Measurements from ENCODE around the gene SPATA32.
"Not testable (repeated sequence)": the region's sequence is repeated elsewhere in the genome, so short reads cannot be mapped to it uniquely, and the experiment has no call there.

The SPATA32 gene

GRCh38 chr17:45256114-45256966 is 5.6 kb downstream of the SPATA32 start:
- DNase-seq (peak; percentile 67), ATAC-seq (ENCODE audit: insufficient read depth, low read depth) (peak; percentile 68)
- no peaks in the 10 kb centered on the region for H3K9me3 ChIP-seq (ENCODE audit: insufficient read depth, low read length, severe bottlenecking)
- H3K79me2 ChIP-seq (ENCODE audit: insufficient read depth, low read length), result no peaks in the 10 kb centered on the region
- no peaks in the 10 kb centered on the region for H3K36me3 ChIP-seq (ENCODE audit: insufficient read depth, low read length)
- TF ChIP-seq EZH2 (IDR thresholded peaks at IDR 0.05; ENCODE audit: borderline replicate concordance, low read depth, low read length, severe bottlenecking), result no peak
- peak; percentile 43 for TF ChIP-seq CTCF (IDR thresholded peaks at IDR 0.05; ENCODE audit: borderline replicate concordance, extremely low read depth, low read length, poor library complexity, severe bottlenecking)
- H3K4me2 ChIP-seq (ENCODE audit: insufficient read depth, low read length), result peak overlapping the region; percentile 33; the same call in 1 of the 2 replicates
- peaks cover 17% of the 10 kb centered on the region for H3K4me1 ChIP-seq (ENCODE audit: insufficient read depth, low read length)
- peak overlapping the region; percentile 60 for H3K27ac ChIP-seq (ENCODE audit: low read length)
- H4K20me1 ChIP-seq (ENCODE audit: insufficient read depth, low read length), result no peaks in the 10 kb centered on the region
- H3K27me3 ChIP-seq (ENCODE audit: insufficient read depth, low read length, poor library complexity), result no peaks in the 10 kb centered on the region
- 0 out of 2 replicates have a peak overlapping the region, but pooled peaks have one; percentile 11 for H3K9ac ChIP-seq (ENCODE audit: low read depth, low read length)
- no peak overlapping the region for H3K4me3 ChIP-seq (ENCODE audit: low read depth in 1 of 2, low read length in 2 of 2)
- H2AFZ ChIP-seq (ENCODE audit: low read depth, low read length), result no peak overlapping the region

GRCh38 chr17:45255358-45255757 is 6.5 kb downstream of the SPATA32 start:
- DNase-seq (no peak), ATAC-seq (ENCODE audit: insufficient read depth, low read depth) (no peak)
- Histone ChIP-seq H3K4me2 (ENCODE audit: insufficient read depth, low read length) (no peak overlapping the region), H3K79me2 (ENCODE audit: insufficient read depth, low read length) (no peaks in the 10 kb centered on the region), H3K27ac (ENCODE audit: low read length) (peak overlapping the region; percentile 60), H2AFZ (ENCODE audit: low read depth, low read length) (no peak overlapping the region), H3K4me1 (ENCODE audit: insufficient read depth, low read length) (peaks cover 17% of the 10 kb centered on the region), H3K36me3 (ENCODE audit: insufficient read depth, low read length) (no peaks in the 10 kb centered on the region), H3K4me3 (ENCODE audit: low read depth in 1 of 2, low read length in 2 of 2) (no peak overlapping the region), H3K9me3 (ENCODE audit: insufficient read depth, low read length, severe bottlenecking) (no peaks in the 10 kb centered on the region), H4K20me1 (ENCODE audit: insufficient read depth, low read length) (no peaks in the 10 kb centered on the region), H3K27me3 (ENCODE audit: insufficient read depth, low read length, poor library complexity) (no peaks in the 10 kb centered on the region), H3K9ac (ENCODE audit: low read depth, low read length) (no peak overlapping the region)
- no peak for TF ChIP-seq CTCF (IDR thresholded peaks at IDR 0.05; ENCODE audit: borderline replicate concordance, extremely low read depth, low read length, poor library complexity, severe bottlenecking)
- TF ChIP-seq EZH2 (IDR thresholded peaks at IDR 0.05; ENCODE audit: borderline replicate concordance, low read depth, low read length, severe bottlenecking), result no peak

GRCh38 chr17:45253879-45254278 is 8.0 kb downstream of the SPATA32 start:
- no peak overlapping the region for H3K27ac ChIP-seq (ENCODE audit: low read length)
- no peaks in the 10 kb centered on the region for H3K9me3 ChIP-seq (ENCODE audit: insufficient read depth, low read length, severe bottlenecking)
- TF ChIP-seq CTCF (IDR thresholded peaks at IDR 0.05; ENCODE audit: borderline replicate concordance, extremely low read depth, low read length, poor library complexity, severe bottlenecking) (no peak), EZH2 (IDR thresholded peaks at IDR 0.05; ENCODE audit: borderline replicate concordance, low read depth, low read length, severe bottlenecking) (no peak)
- H2AFZ ChIP-seq (ENCODE audit: low read depth, low read length), result no peak overlapping the region
- H3K27me3 ChIP-seq (ENCODE audit: insufficient read depth, low read length, poor library complexity), result no peaks in the 10 kb centered on the region
- H3K79me2 ChIP-seq (ENCODE audit: insufficient read depth, low read length), result no peaks in the 10 kb centered on the region
- no peak for DNase-seq
- H3K36me3 ChIP-seq (ENCODE audit: insufficient read depth, low read length), result peaks cover 7% of the 10 kb centered on the region
- no peak overlapping the region for H3K9ac ChIP-seq (ENCODE audit: low read depth, low read length)
- no peak overlapping the region for H3K4me3 ChIP-seq (ENCODE audit: low read depth in 1 of 2, low read length in 2 of 2)
- H3K4me2 ChIP-seq (ENCODE audit: insufficient read depth, low read length), result no peak overlapping the region
- no peak for ATAC-seq (ENCODE audit: insufficient read depth, low read depth)
- no peaks in the 10 kb centered on the region for H4K20me1 ChIP-seq (ENCODE audit: insufficient read depth, low read length)
- peaks cover 17% of the 10 kb centered on the region for H3K4me1 ChIP-seq (ENCODE audit: insufficient read depth, low read length)

GRCh38 chr17:45253237-45253636 is 8.7 kb downstream of the SPATA32 start:
- not testable (repeated sequence) for H3K27ac ChIP-seq (ENCODE audit: low read length); H3K4me2 ChIP-seq (ENCODE audit: insufficient read depth, low read length); ATAC-seq (ENCODE audit: insufficient read depth, low read depth); H4K20me1 ChIP-seq (ENCODE audit: insufficient read depth, low read length); DNase-seq; H3K4me3 ChIP-seq (ENCODE audit: low read depth in 1 of 2, low read length in 2 of 2); H3K79me2 ChIP-seq (ENCODE audit: insufficient read depth, low read length); H3K36me3 ChIP-seq (ENCODE audit: insufficient read depth, low read length); H3K9ac ChIP-seq (ENCODE audit: low read depth, low read length); H3K27me3 ChIP-seq (ENCODE audit: insufficient read depth, low read length, poor library complexity); H3K9me3 ChIP-seq (ENCODE audit: insufficient read depth, low read length, severe bottlenecking); H2AFZ ChIP-seq (ENCODE audit: low read depth, low read length)
- H3K4me1 ChIP-seq (ENCODE audit: insufficient read depth, low read length), result peaks cover 17% of the 10 kb centered on the region

All from DND-41 (cell line).